ENCODE data around the gene INPP4A.

The INPP4A gene

GRCh38 chr2:98436734-98437133, 7.9 kb upstream of the INPP4A start:
- DNase-seq (ENCODE audit: low read depth), result no peak

GRCh38 chr2:98438190-98439133, 6.2 kb upstream of the INPP4A start:
- DNase-seq (ENCODE audit: low read depth), result no peak

- DNase-seq (ENCODE audit: low read depth), result no peak
Observed at GRCh38 chr2:98441706-98442450, 2.8 kb upstream of the INPP4A start.

DNA sequence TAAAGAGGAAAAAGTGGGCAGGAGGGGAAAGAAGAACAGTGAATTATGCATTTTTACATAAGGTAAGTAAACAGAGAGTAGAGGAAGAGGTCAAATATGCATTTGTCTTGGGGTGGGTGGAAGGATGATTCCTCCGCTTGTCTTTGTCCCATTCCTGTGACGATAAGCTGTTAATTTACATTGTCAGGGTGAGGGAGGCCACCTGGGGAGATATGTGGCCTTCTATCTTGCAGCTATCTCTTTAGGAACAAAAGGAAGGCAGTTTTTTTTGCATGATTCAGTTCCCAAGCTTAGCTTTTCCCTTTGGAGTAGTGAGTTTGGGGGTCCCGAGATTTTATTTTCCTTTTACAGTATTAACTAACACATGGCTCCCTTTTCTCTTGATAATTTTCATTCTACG, 2.2 kb upstream of the INPP4A start:
- DNase-seq (ENCODE audit: low read depth), result no peak

GRCh38 chr2:98445177-98445682, 572 bp downstream of the INPP4A start:
- DNase-seq (ENCODE audit: low read depth), result no peak

GRCh38 chr2:98445683-98446581, 1.3 kb downstream of the INPP4A start:
- no peak for DNase-seq (ENCODE audit: low read depth)

DNA sequence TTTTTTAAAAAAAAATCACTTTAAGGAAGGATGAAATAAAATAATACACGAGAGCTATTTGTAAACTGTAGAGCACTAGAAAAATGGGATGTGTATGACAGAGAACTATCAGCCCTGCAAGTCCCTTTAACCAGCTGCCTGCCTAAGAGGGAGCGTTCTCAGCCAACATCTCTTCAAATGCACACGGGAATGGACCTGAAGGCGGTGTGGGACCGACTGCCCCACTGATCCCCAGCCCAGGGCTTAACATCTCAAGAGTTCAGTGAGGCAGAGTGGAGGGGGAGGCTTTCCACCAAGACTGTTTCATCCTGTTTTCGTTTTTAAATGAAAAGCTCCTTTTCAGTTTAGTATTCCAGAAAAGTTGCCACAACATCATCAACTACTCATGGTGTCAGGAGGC, 2.2 kb downstream of the INPP4A start:
- no peak for DNase-seq (ENCODE audit: low read depth)

DNA sequence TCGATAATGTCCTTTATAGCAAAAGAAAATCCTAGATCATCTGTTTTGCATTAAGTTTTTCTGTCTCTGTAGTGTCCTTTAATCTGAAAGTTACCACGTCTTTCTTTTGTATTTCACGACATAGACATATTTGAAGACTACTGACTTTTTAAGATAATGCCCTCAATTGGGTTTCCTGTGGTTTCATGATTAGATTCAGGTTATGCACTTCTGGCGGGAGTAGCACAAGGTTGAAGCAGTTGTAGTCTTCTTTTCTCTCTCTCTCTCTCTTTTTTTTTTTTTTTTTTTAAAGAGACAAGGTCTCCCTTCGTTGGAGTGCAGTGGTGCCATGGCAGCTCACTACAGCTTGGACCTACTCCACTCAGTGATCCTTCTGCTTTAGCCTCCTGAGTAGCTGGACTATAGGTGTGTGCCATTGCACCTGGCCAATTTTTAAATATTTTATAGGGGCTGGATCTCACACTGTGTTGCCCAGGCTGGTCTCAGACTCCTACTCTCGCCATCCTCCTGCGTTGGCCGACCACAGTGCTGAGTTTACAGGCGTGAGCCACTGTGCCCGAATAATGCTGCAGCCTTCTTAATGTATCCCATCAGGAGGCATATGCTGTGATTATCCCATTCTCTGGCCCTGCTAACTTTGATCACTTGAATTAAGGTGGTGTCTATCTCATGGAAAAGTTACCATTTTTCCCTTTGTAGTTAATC, 3.9 kb downstream of the INPP4A start:
- DNase-seq (ENCODE audit: low read depth), result no peak

- no peak for DNase-seq (ENCODE audit: low read depth)
Observed at GRCh38 chr2:98452396-98453027, 7.9 kb downstream of the INPP4A start.

DNA sequence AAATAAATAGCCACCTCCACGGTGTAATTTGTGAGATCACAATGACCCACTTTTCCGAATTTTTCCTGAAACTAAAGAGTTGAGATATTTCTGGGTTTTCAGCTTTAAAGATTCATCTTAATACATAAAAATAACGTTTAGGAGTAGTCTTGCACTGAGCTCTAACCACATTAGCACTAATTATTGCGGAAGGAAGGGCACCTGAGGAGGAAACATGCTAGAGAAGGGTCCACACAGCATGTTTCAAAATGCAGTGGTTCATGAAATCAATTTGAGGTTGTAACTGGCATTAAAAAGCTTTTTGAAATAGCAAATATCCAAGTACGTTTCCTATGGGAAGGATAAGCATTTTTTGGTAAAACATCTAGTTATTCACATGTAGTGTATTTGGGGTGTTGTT, 8.4 kb downstream of the INPP4A start:
- DNase-seq (ENCODE audit: low read depth), result no peak

DNA sequence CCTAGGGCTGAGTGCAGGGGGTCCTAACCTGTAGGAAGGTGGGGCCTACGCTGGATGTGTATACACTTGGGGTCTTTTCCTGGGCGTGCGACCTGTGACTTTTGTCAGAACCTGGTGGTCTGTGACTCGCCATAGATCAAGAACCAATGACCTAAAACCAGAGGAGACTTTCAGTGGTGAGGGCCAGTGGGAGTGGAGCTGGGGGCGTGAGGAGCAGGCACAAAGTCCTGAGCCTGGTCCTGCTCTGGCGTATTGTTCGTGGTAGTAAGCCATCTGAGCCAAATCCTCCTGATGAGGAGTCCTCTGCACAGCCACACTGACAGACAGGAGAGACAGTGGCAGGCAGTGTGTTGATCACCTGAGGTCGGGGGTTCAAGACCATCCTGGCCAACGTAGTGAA, 8.9 kb downstream of the INPP4A start:
- DNase-seq (ENCODE audit: low read depth), result no peak

DNA sequence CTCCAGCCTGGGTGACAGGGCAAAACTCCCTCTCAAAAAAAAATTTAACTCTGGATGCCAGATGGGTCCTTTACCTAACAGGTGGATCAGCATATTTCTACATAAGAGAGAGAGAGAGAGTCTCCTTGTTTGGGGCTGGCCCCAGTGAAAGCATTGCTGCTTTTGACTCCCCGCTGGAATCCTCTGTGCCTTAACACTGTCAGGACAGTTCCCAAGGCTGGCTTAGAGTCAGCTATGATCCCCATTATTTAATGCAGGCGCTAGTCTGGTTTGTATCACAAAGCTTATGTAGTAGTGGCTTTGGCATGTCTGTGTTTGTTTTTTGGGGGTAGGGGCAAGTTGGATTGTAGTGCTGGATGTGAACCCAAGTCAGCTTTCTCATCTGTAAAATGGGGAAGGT, 9.4 kb downstream of the INPP4A start:
- DNase-seq (ENCODE audit: low read depth), result no peak

DNA sequence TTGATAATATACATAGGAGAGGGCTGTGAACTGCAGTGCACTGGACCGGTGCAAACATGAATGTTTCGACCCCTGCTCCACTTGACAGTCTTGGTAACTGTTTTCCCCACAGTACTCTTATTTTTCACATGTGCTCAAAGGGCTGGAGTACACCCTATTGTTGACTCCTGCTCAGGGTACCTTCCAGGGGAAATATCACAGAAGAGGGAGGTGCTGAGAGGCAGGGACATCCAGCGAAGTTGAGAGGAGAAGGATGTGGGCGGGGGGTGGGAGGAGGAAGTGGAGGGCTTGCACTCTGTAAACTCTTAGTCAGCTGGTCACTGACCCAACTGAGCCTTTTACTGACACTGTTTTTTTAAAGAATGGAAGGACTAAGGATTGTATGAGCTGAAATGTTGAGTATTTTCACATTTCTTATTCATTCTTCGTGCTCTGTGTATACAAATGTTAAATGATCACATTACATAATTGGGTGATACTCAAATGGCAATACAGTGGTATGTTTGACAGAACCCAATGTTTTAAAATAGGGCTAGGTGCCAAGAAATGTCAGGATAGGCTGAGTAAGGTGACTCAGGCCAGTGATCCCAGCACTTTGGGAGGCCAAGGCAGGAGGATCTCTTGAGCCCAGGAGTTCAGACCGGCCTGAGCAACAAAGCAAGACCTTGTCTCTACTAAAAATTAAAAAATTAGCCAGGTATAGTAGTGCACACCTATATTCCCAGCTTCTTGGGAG, 10.0 kb downstream of the INPP4A start:
- DNase-seq (ENCODE audit: low read depth), result no peak

- no peak for DNase-seq (ENCODE audit: low read depth)
Observed at GRCh38 chr2:98455494-98455976, 10.9 kb downstream of the INPP4A start.

- DNase-seq (ENCODE audit: low read depth), result no peak
Observed at GRCh38 chr2:98457045-98457696, 12.5 kb downstream of the INPP4A start.

DNA sequence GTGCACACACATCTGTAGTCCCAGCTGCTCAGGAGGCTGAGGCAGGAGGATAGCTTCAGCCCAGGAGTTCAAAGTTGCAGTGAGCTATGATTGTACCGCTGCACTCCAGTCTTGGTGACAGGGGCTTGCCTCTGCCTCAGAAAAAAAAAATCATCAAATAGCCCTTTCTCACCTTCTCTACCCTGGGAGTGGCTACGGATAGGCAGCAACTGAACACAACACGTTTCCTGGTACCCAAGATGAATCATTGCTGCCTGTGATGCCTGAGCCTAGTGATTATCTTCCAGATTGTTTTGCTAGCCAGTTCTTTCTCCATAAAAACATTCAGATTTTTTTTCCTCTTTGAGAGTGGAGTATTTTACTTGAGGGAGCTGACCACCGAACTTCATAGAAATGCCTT, 13.5 kb downstream of the INPP4A start:
- no peak for DNase-seq (ENCODE audit: low read depth)

GRCh38 chr2:98458667-98459380, 14.2 kb downstream of the INPP4A start:
- DNase-seq (ENCODE audit: low read depth), result no peak

DNA sequence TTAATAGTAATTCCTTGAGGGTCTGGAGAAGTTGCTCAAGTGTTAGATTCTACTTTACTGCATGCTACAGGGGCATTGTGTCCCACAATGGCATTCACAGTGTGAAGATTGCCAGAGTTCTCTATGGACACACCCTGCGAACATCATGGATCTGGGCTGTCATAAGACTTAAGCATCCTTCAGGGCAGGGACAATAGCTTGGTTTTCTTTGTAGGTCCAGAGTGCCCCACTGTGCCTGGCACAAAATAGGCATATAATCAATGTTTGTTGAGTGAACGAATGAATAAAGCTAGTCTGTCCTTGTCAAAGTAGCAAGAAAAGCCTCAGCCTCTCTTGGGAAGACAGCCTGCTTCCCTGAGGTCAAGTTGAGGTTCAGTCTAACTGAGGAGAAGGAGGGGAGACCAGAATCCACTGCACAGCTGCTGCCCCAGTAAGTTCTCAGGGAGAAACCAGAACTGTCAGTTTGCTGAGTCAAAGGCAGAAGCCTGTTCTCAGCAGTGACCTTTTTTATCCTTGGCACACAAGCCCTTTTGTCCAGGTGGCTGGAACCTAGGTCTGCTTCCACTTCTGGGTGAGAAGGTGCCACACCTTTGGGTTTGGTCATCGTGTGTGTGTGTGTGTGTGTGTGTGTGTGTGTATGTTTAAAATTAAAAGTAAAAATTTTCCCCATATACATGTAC, 15.0 kb downstream of the INPP4A start:
- DNase-seq (ENCODE audit: low read depth), result no peak

Measured in T follicular helper cell (primary cell).